GM18951 (cell line): Measurements from ENCODE around the gene RAI1.

ENCODE experiments used
- POLR2A ChIP-seq: IDR thresholded peaks from 4 replicates; pipeline ENCODE4 v1.6.1; 2011; ENCODE audit warnings: mild to moderate bottlenecking; ENCODE audit not compliant: insufficient read length, insufficient read depth; ENCODE audit errors: extremely low read depth
- in situ Hi-C: fragments of 300-500 bp; cut with MboI; formaldehyde crosslinking; loops from one replicate; pipeline ENCODE4 v1.12.0; 2022; ENCODE audit warnings: low sequenced_read_pairs, mixed read lengths, inconsistent platforms; ENCODE audit not compliant: unreplicated experiment

Gene RAI1

GRCh38 chr17:17748604-17749003, 67.3 kb downstream of the RAI1 start:
- no peak for TF ChIP-seq POLR2A
- in situ Hi-C loops = no loop called here

GRCh38 chr17:17749025-17749772, 67.9 kb downstream of the RAI1 start:
- in situ Hi-C loops = no loop called here

GRCh38 chr17:17749921-17750320, 68.7 kb downstream of the RAI1 start:
- no peak for TF ChIP-seq POLR2A
- in situ Hi-C loops = no loop called here

More at GRCh38 chr17:17749025-17749772, 67.9 kb downstream of the RAI1 start:
- peak; percentile 34 for TF ChIP-seq POLR2A

- in situ Hi-C loops = no loop called here
- TF ChIP-seq POLR2A = peak; percentile 24
These were observed 69.6 kb downstream of the RAI1 start for GRCh38 chr17:17750881-17751280.

- in situ Hi-C loops = no loop called here
- no peak for TF ChIP-seq POLR2A
These were observed 70.3 kb downstream of the RAI1 start for GRCh38 chr17:17751489-17752088.

- TF ChIP-seq POLR2A = peak; percentile 73
- in situ Hi-C loops = no loop called here
These were observed 71.0 kb downstream of the RAI1 start for GRCh38 chr17:17752089-17752820.

- no peak for TF ChIP-seq POLR2A
- in situ Hi-C loops = no loop called here
These were observed 71.6 kb downstream of the RAI1 start for GRCh38 chr17:17752821-17753321.

- TF ChIP-seq POLR2A = no peak
- in situ Hi-C loops = no loop called here
These were observed 73.7 kb downstream of the RAI1 start for GRCh38 chr17:17754719-17755686.

- in situ Hi-C loops = no loop called here
- TF ChIP-seq POLR2A = no peak
These were observed 74.5 kb downstream of the RAI1 start for GRCh38 chr17:17755715-17756114.

- in situ Hi-C loops = no loop called here
- TF ChIP-seq POLR2A = no peak
These were observed 76.1 kb downstream of the RAI1 start for GRCh38 chr17:17757391-17757791.

- in situ Hi-C loops = no loop called here
- TF ChIP-seq POLR2A = no peak
These were observed 76.9 kb downstream of the RAI1 start for GRCh38 chr17:17757956-17758845.
